Endothelial cell of umbilical vein (primary cell): ENCODE results near the gene C12orf42. TPM values are rescaled to one million over a fixed set of nuclear protein-coding genes. Genes with fewer than 3 reads are reported as not detected.

ENCODE experiments used
- BruUV-seq: library from RNA; stranded (reverse); fragments of 400-500 nt; replicated peaks from 2 replicates; lab custom pipeline; 2021; lab: Mats Ljungman, UMichigan
- CTCF ChIA-PET: fragments of 300-600, 350-600 bp; sonication (Branson Sonifier 250); formaldehyde crosslinking; loops from one replicate; lab custom pipeline; 2021; ENCODE audit warnings: antibody characterized with exemption, inconsistent platforms; lab: Charles Lee
- POLR2A ChIA-PET: fragments of 300-600, 350-600 bp; sonication (Branson Sonifier 250); formaldehyde crosslinking; loops from one replicate; lab custom pipeline; 2021; ENCODE audit warnings: antibody characterized with exemption, inconsistent platforms; lab: Charles Lee
- DNase-seq: peaks from one replicate; pipeline ENCODE4 v3.0.0-alpha.2; 2011; ENCODE audit warnings: low read depth, low spot score
- FAIRE-seq: peaks from 2 replicates; lab custom pipeline; 2011; peaks lifted over from hg19 to GRCh38; lab: Jason Lieb, UNC
- H2AFZ ChIP-seq: 2 replicates; pipeline ENCODE4 v1.6.0; 2012; ENCODE audit warnings: low read depth, low read length, control low read depth, inconsistent platforms
- H3K27ac ChIP-seq: 2 replicates; pipeline ENCODE4 v1.5.1; 2011; ENCODE audit warnings: low read depth, mild to moderate bottlenecking, control low read depth, low read length, moderate library complexity; ENCODE audit not compliant: insufficient read depth
- H3K27me3 ChIP-seq, 2 experiments: 2 replicates each; pipeline versions ENCODE4 v1.6.0 to v1.6.1; 2011; ENCODE audit warnings: low read length in 2 of 2, mixed read lengths in 1 of 2; ENCODE audit not compliant: control insufficient read depth in 2 of 2, insufficient read depth in 2 of 2
- H3K36me3 ChIP-seq, 2 experiments: 2 replicates in 1 of 2; 3 replicates in 1 of 2; pipeline ENCODE4 v1.5.1; 2011; ENCODE audit warnings: low read length in 2 of 2, mild to moderate bottlenecking in 1 of 2, moderate library complexity in 1 of 2; ENCODE audit not compliant: control insufficient read depth in 2 of 2, insufficient read depth in 2 of 2; ENCODE audit errors: extremely low read depth in 1 of 2
- H3K4me1 ChIP-seq: 3 replicates; pipeline ENCODE4 v1.5.1; 2011; ENCODE audit warnings: mild to moderate bottlenecking, low read length; ENCODE audit not compliant: control insufficient read depth, insufficient read depth; ENCODE audit errors: extremely low read depth
- H3K4me2 ChIP-seq: 2 replicates; pipeline ENCODE4 v1.6.1; 2011; ENCODE audit warnings: low read length, control low read depth, mixed read lengths; ENCODE audit not compliant: insufficient read depth
- H3K4me3 ChIP-seq, 3 experiments: fragments of 200-600 bp in 1 of 3; sonication (generic), shearing (Covaris generic) in 1 of 3; replicated peaks in 1 of 3; 2 replicates each; pipeline ENCODE4 v1.5.1; 2011 to 2016; ENCODE audit warnings: control low read depth in 3 of 3, low read length in 3 of 3, mild to moderate bottlenecking in 2 of 3, inconsistent platforms in 1 of 3, low read depth in 1 of 3, moderate library complexity in 1 of 3; ENCODE audit not compliant: insufficient read depth in 1 of 3
- H3K79me2 ChIP-seq: 2 replicates; pipeline ENCODE4 v1.6.0; 2012; ENCODE audit warnings: low read length, inconsistent platforms; ENCODE audit not compliant: control insufficient read depth, insufficient read depth
- H3K9ac ChIP-seq: replicated peaks from 2 replicates; pipeline ENCODE3; 2011; ENCODE audit warnings: low read length, control low read depth; ENCODE audit not compliant: insufficient read depth; ENCODE audit errors: extremely low read depth
- H3K9me1 ChIP-seq: replicated peaks from 3 replicates; pipeline ENCODE4 v1.6.0; 2011; ENCODE audit warnings: mild to moderate bottlenecking, low read length; ENCODE audit not compliant: control insufficient read depth, insufficient read depth; ENCODE audit errors: extremely low read depth
- H3K9me3 ChIP-seq: replicated peaks from 2 replicates; pipeline ENCODE4 v1.5.1; 2012; ENCODE audit warnings: low read length, inconsistent platforms; ENCODE audit not compliant: control insufficient read depth, insufficient read depth
- H4K20me1 ChIP-seq: replicated peaks from 2 replicates; pipeline ENCODE3; 2011; ENCODE audit warnings: mild to moderate bottlenecking, low read length; ENCODE audit not compliant: control insufficient read depth, insufficient read depth; ENCODE audit errors: extremely low read depth
- CTCF ChIP-seq, 2 donors: IDR thresholded peaks; 1 replicate in 1 of 2; 2 replicates in 1 of 2; pipeline ENCODE4 v1.5.1; 2011; ENCODE audit warnings: low read length in 2 of 2, mild to moderate bottlenecking in 2 of 2, moderate library complexity in 2 of 2, control low read depth in 1 of 2, inconsistent platforms in 1 of 2, low read depth in 1 of 2; ENCODE audit not compliant: insufficient read depth in 1 of 2; ENCODE audit errors: extremely low read depth in 1 of 2
- EZH2 ChIP-seq: IDR thresholded peaks from 2 replicates; pipeline ENCODE4 v1.6.1; 2012; ENCODE audit warnings: borderline replicate concordance, low read depth, mild to moderate bottlenecking, moderate library complexity, low read length, inconsistent platforms; ENCODE audit not compliant: severe bottlenecking
- FOS ChIP-seq: IDR thresholded peaks from 2 replicates; pipeline ENCODE4 v1.6.1; 2011; ENCODE audit warnings: mild to moderate bottlenecking, low read length, moderate library complexity, borderline replicate concordance; ENCODE audit not compliant: insufficient read depth
- GATA2 ChIP-seq: IDR thresholded peaks from 2 replicates; pipeline ENCODE4 v1.7.0; 2011; ENCODE audit warnings: low read depth, mild to moderate bottlenecking, moderate library complexity, mixed read lengths, low read length; ENCODE audit not compliant: insufficient read length, insufficient read depth
- JUN ChIP-seq: IDR thresholded peaks from 2 replicates; pipeline ENCODE4 v1.6.1; 2011; ENCODE audit warnings: borderline replicate concordance, low read depth; ENCODE audit not compliant: insufficient read length, insufficient read depth
- MAX ChIP-seq: IDR thresholded peaks from 2 replicates; pipeline ENCODE4 v1.6.1; 2011; ENCODE audit not compliant: insufficient read depth, insufficient read length
- MYC ChIP-seq: IDR thresholded peaks from one replicate; pipeline ENCODE4 v1.6.1; 2011; ENCODE audit warnings: mild to moderate bottlenecking, low read depth, low read length
- POLR2A ChIP-seq: IDR thresholded peaks from 2 replicates; pipeline ENCODE4 v1.6.1; 2012; ENCODE audit warnings: low read depth, mild to moderate bottlenecking, control low read depth, low read length
- POLR2AphosphoS5 ChIP-seq: IDR thresholded peaks from 2 replicates; pipeline ENCODE4 v1.6.1; 2012; ENCODE audit warnings: low read depth, mild to moderate bottlenecking, control low read depth, low read length, moderate library complexity; ENCODE audit not compliant: insufficient read depth
- dilution Hi-C: fragments of 300-500 bp; cut with MboI; formaldehyde crosslinking; loops from one replicate; pipeline ENCODE4 v1.15.0; 2019; ENCODE audit warnings: low sequenced_read_pairs; ENCODE audit not compliant: extremely low pct_ligation_motif_present
- intact Hi-C: fragments of 100-400 bp; cut with micrococcal nuclease; formaldehyde crosslinking; loops from one replicate; pipeline ENCODE4 v1.10.0; 2022
- polyA plus RNA-seq, 4 experiments: library from polyadenylated mRNA; depleted of rRNA in 3 of 4; stranded (reverse) in 3 of 4; unstranded in 1 of 4; fragments of >200 nt; gene quantifications; 2 replicates each; pipeline versions ENCODE4 v1.2.1 to v1.2.3, GENCODE V29; 2011 to 2012; ENCODE audit warnings: missing spikeins in 1 of 4
- total RNA-seq: library from RNA; stranded (reverse); gene quantifications from 2 replicates; pipeline ENCODE4 v1.2.3, GENCODE V29; 2021

The C12orf42 gene
- total and polyA plus RNA-seq, 2 donors (not counting 3 experiments of a cell fraction or from before 2014, with no cell fraction given), result not detected

GRCh38 chr12:103520686-103521215, 25.0 kb upstream of the C12orf42 start:
- Histone ChIP-seq H3K4me2 (no peak overlapping the region), H3K4me3 (no peak overlapping the region), H3K9me3 (no peaks in the 10 kb centered on the region), H3K9me1 (no peaks in the 10 kb centered on the region), H3K27me3 (no peaks in the 10 kb centered on the region), H4K20me1 (no peaks in the 10 kb centered on the region), H3K4me1 (no peaks in the 10 kb centered on the region), H3K9ac (no peak overlapping the region), H3K36me3 (no peaks in the 10 kb centered on the region), H3K79me2 (no peaks in the 10 kb centered on the region), H3K27ac (no peak overlapping the region), H2AFZ (no peak overlapping the region)
- DNase-seq (no peak), FAIRE-seq (no peak)
- TF ChIP-seq EZH2 (no peak), MYC (no peak), POLR2A (no peak), JUN (no peak), FOS (no peak), POLR2AphosphoS5 (no peak), CTCF (IDR thresholded peaks at IDR 0.05; ENCODE audit: extremely low read depth in 1 of 2, insufficient read depth in 1 of 2, low read depth in 1 of 2, low read length in 2 of 2) (no peak), GATA2 (no peak), MAX (no peak)
- dilution Hi-C loops (no loop called here), intact Hi-C loops (no loop called here)
- CTCF ChIA-PET, result no interaction called here
- BruUV-seq, result no TSS peak
- POLR2A ChIA-PET, result no interaction called here
